HG03354 (cell line): Measurements from ENCODE around the gene AATK.

Experiments used
- ATAC-seq: cut with Tn5 transposase; IDR thresholded peaks from one replicate; pipeline ENCODE4 v1.9.1; 2021; ENCODE audit warnings: mild to moderate bottlenecking; ENCODE audit not compliant: unreplicated experiment, poor library complexity, severe bottlenecking

AATK gene

GRCh38 chr17:81119223-81120148, 46.5 kb downstream of the AATK start:
- peak; percentile 49 for ATAC-seq

- no peak for ATAC-seq
These were observed 47.5 kb downstream of the AATK start for GRCh38 chr17:81118308-81119221.

- ATAC-seq = no peak
These were observed 48.3 kb downstream of the AATK start for GRCh38 chr17:81117672-81118198.

- no peak for ATAC-seq
These were observed 49.3 kb downstream of the AATK start for GRCh38 chr17:81116704-81117103.

GRCh38 chr17:81115749-81116464, 50.1 kb downstream of the AATK start:
- no peak for ATAC-seq

- ATAC-seq = no peak
These were observed 50.8 kb downstream of the AATK start for GRCh38 chr17:81115219-81115618.

- ATAC-seq = no peak
These were observed 51.5 kb downstream of the AATK start for GRCh38 chr17:81114351-81115093.

GRCh38 chr17:81113158-81113724, 52.8 kb downstream of the AATK start:
- ATAC-seq = no peak

GRCh38 chr17:81112450-81112849, 53.6 kb downstream of the AATK start:
- no peak for ATAC-seq

GRCh38 chr17:81111066-81111465, 55.0 kb downstream of the AATK start:
- ATAC-seq = no peak

- no peak for ATAC-seq
These were observed 55.5 kb downstream of the AATK start for GRCh38 chr17:81110488-81111040.

GRCh38 chr17:81109957-81110356, 56.1 kb downstream of the AATK start:
- ATAC-seq = no peak

GRCh38 chr17:81108220-81108619, 57.8 kb downstream of the AATK start:
- no peak for ATAC-seq

- no peak for ATAC-seq
These were observed 59.3 kb downstream of the AATK start for GRCh38 chr17:81106716-81107115.

GRCh38 chr17:81103379-81103778, 62.6 kb downstream of the AATK start:
- no peak for ATAC-seq

GRCh38 chr17:81102869-81103268, 63.2 kb downstream of the AATK start:
- ATAC-seq = no peak

GRCh38 chr17:81102352-81102751, 63.7 kb downstream of the AATK start:
- no peak for ATAC-seq

- peak; percentile 89 for ATAC-seq
These were observed 64.3 kb downstream of the AATK start for GRCh38 chr17:81101614-81102306.
